ENCODE results near the gene CD48.

Gene CD48

DNA sequence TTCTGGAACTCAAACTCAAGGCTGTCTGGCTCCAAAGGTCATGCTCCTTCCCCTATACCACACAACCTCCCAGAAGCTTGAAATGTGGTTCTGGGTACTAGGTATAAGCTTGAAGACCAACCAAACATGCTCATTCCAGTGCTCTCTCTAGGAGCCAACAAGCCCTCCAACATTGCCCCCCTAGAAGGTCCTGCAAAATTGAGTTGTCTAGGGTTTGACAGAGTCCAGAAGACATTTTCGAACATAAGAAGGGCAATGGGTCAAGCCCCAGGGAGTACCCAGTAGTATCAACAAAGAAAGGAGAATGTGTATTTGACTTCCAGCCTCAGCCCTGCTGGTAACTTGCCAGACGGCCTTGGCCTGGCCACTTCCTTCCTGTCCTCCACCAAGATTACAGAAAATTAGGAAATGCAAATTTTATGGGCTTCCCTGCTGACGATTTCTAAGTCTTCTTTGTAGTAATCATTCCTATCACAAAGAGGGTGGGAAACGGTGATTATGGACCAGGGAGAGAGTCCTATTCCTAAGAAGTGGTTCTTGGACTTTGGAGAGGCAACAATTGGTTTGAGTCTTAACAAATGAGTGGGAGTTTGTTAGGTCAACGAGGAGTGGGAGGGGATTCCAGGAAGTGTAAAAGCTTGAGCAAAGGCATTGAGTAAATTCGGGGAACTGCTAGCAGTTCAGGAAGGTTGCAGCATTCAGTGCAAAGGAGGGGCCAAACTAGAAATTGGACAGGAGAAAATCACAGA is 46.1 kb downstream of the CD48 start:
- Histone ChIP-seq H3K9ac (ENCODE audit: low read length in 2 of 2) (no peak overlapping the region), H3K27me3 (ENCODE audit: control insufficient read depth in 1 of 2, insufficient read depth in 2 of 2, low read length in 2 of 2) (no peaks in the 10 kb centered on the region), H3K9me3 (ENCODE audit: control insufficient read depth in 2 of 2, low read length in 2 of 2) (no peaks in the 10 kb centered on the region), H3K4me3 (ENCODE audit: low read length in 2 of 2) (no peak overlapping the region), H3K4me1 (ENCODE audit: control insufficient read depth, insufficient read depth, low read length) (no peaks in the 10 kb centered on the region), H3K27ac (ENCODE audit: low read length) (no peak overlapping the region), H3K36me3 (ENCODE audit: control insufficient read depth in 2 of 2, insufficient read depth in 2 of 2, low read length in 2 of 2) (no peaks in the 10 kb centered on the region)

DNA sequence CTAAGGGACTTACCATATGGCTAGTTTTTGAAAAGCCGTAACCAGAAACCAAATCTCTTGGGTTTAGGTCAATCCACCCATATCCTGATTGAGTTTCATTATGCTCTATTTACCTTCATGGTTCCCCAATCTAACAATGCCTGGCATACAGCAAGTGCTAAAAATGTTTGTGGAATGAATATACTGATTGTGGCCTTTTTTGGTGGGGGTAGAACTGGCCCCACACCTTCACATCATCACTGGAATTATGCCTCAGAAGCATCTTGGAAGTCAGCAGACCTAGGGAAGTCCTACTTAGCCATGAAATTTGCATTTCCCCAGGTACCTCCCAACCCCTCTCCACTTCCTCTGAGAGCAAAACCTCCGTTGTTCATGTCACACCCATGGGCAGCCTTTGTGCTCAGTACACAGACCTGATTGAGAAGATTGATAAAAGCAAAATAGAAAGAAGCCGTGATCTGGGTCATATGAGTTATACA is 47.0 kb downstream of the CD48 start:
- Histone ChIP-seq H3K9ac (ENCODE audit: low read length in 2 of 2) (no peak overlapping the region), H3K27ac (ENCODE audit: low read length) (no peak overlapping the region), H3K4me1 (ENCODE audit: control insufficient read depth, insufficient read depth, low read length) (no peaks in the 10 kb centered on the region), H3K4me3 (ENCODE audit: low read length in 2 of 2) (no peak overlapping the region), H3K9me3 (ENCODE audit: control insufficient read depth in 2 of 2, low read length in 2 of 2) (peaks cover 0 to 5% of the 10 kb centered on the region in 2 donors), H3K27me3 (ENCODE audit: control insufficient read depth in 1 of 2, insufficient read depth in 2 of 2, low read length in 2 of 2) (no peaks in the 10 kb centered on the region), H3K36me3 (ENCODE audit: control insufficient read depth in 2 of 2, insufficient read depth in 2 of 2, low read length in 2 of 2) (no peaks in the 10 kb centered on the region)

DNA sequence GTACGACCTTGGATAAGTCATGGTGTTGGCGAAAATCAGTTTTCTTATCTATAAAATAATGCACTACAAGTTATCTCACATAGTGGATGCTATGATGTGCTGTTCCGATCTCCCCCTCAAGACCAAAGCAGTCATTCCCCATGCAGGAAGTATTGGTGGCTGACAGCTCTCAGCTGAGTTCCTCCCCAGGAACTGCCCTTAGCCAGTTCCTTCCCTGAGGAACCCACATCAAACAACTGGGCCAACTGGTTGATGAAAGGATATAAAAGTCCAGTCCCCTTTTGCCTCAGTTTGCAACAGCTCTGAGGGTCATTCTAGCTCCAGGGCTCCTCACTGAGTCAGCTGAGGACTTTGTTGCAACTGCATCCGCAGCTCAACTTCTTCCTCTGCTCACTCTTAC is 48.7 kb downstream of the CD48 start:
- H3K27me3 ChIP-seq (ENCODE audit: control insufficient read depth in 1 of 2, insufficient read depth in 2 of 2, low read length in 2 of 2) = no peaks in the 10 kb centered on the region
- H3K36me3 ChIP-seq (ENCODE audit: control insufficient read depth in 2 of 2, insufficient read depth in 2 of 2, low read length in 2 of 2) = no peaks in the 10 kb centered on the region
- H3K4me1 ChIP-seq (ENCODE audit: control insufficient read depth, insufficient read depth, low read length) = no peaks in the 10 kb centered on the region
- peaks cover 0 to 9% of the 10 kb centered on the region in 2 donors for H3K9me3 ChIP-seq (ENCODE audit: control insufficient read depth in 2 of 2, low read length in 2 of 2)
- H3K4me3 ChIP-seq (ENCODE audit: low read length in 2 of 2) = no peak overlapping the region
- H3K27ac ChIP-seq (ENCODE audit: low read length) = no peak overlapping the region
- H3K9ac ChIP-seq (ENCODE audit: low read length in 2 of 2) = no peak overlapping the region

DNA sequence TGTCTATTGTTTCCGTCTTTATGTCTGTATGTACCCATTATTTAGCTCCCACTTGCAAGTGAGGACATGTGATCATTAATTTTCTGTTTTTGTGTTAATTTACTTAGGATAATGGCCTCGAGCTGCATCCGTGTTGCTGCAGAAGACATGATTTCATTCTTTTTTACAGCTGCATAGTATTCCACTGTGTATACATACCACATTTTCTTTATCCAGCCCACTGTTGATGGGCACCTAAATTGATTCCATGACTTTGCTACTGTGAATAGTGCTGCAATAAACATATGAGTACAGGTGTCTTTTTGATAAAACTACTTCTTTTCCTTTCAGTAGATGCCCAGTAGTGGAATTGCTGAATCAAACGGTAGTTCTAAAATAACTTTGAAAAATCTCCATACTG is 52.1 kb downstream of the CD48 start:
- Histone ChIP-seq H3K9ac (ENCODE audit: low read length in 2 of 2) (no peak overlapping the region), H3K27me3 (ENCODE audit: control insufficient read depth in 1 of 2, insufficient read depth in 2 of 2, low read length in 2 of 2) (no peaks in the 10 kb centered on the region), H3K4me3 (ENCODE audit: low read length in 2 of 2) (no peak overlapping the region), H3K36me3 (ENCODE audit: control insufficient read depth in 2 of 2, insufficient read depth in 2 of 2, low read length in 2 of 2) (no peaks in the 10 kb centered on the region), H3K27ac (ENCODE audit: low read length) (no peak overlapping the region), H3K4me1 (ENCODE audit: control insufficient read depth, insufficient read depth, low read length) (no peaks in the 10 kb centered on the region), H3K9me3 (ENCODE audit: control insufficient read depth in 2 of 2, low read length in 2 of 2) (peaks cover 0 to 9% of the 10 kb centered on the region in 2 donors)

DNA sequence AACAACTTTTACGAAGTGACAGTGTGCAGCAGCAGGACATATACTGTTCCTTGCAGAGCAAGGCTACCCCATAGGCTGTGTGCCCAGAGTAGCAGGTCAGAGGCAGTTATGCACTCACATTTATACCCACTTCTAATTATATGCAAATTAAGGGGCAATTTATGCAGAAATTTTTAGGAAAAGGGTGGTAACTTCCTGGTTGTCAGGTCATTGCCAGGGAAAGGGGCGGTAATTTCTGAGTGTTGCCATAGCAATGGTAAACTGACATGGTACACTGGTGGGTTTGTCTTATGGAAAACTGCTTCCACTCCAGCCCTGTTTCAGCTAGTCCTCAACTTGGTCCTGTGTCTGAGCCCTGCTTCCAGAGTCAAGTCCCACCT is 52.8 kb downstream of the CD48 start:
- Histone ChIP-seq H3K27me3 (ENCODE audit: control insufficient read depth in 1 of 2, insufficient read depth in 2 of 2, low read length in 2 of 2) (no peaks in the 10 kb centered on the region), H3K9ac (ENCODE audit: low read length in 2 of 2) (no peak overlapping the region), H3K27ac (ENCODE audit: low read length) (no peak overlapping the region), H3K9me3 (ENCODE audit: control insufficient read depth in 2 of 2, low read length in 2 of 2) (peaks cover 0 to 9% of the 10 kb centered on the region in 2 donors), H3K4me1 (ENCODE audit: control insufficient read depth, insufficient read depth, low read length) (no peaks in the 10 kb centered on the region), H3K4me3 (ENCODE audit: low read length in 2 of 2) (no peak overlapping the region), H3K36me3 (ENCODE audit: control insufficient read depth in 2 of 2, insufficient read depth in 2 of 2, low read length in 2 of 2) (no peaks in the 10 kb centered on the region)

DNA sequence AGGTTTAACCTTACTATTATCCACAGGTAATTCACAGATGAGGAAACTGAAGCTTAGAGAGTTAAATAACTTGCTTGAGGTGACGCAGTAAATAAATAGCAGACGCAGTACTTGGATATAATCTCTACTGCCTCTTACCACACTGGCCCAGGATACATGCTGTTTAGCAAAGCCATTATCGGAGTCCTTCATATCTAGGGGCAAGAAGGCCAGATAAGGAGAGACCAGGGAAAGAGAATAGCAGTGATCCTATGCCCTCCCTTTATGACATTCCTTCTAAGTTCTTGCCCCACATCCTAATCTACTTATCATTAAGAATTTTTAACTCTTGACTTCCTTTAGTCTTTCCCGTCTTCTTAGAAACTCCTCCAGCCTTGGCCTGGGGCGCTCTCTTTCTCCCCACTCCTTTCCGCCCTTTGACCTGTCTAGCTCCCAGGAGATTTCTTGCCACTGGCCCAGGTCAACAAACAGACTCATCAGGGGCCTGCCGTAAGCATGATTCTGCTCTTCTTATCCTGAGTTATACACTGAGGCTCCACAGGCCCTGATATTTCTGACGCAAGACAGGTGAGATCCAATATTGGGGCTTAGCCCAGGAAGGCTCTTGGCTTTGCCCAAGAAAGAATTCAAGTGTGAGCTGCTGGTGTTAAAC is 53.3 kb downstream of the CD48 start:
- H3K36me3 ChIP-seq (ENCODE audit: control insufficient read depth in 2 of 2, insufficient read depth in 2 of 2, low read length in 2 of 2) = no peaks in the 10 kb centered on the region
- H3K9ac ChIP-seq (ENCODE audit: low read length in 2 of 2) = no peak overlapping the region
- no peak overlapping the region for H3K4me3 ChIP-seq (ENCODE audit: low read length in 2 of 2)
- no peak overlapping the region for H3K27ac ChIP-seq (ENCODE audit: low read length)
- no peaks in the 10 kb centered on the region for H3K4me1 ChIP-seq (ENCODE audit: control insufficient read depth, insufficient read depth, low read length)
- H3K27me3 ChIP-seq (ENCODE audit: control insufficient read depth in 1 of 2, insufficient read depth in 2 of 2, low read length in 2 of 2) = no peaks in the 10 kb centered on the region
- peaks cover 0 to 9% of the 10 kb centered on the region in 2 donors for H3K9me3 ChIP-seq (ENCODE audit: control insufficient read depth in 2 of 2, low read length in 2 of 2)

DNA sequence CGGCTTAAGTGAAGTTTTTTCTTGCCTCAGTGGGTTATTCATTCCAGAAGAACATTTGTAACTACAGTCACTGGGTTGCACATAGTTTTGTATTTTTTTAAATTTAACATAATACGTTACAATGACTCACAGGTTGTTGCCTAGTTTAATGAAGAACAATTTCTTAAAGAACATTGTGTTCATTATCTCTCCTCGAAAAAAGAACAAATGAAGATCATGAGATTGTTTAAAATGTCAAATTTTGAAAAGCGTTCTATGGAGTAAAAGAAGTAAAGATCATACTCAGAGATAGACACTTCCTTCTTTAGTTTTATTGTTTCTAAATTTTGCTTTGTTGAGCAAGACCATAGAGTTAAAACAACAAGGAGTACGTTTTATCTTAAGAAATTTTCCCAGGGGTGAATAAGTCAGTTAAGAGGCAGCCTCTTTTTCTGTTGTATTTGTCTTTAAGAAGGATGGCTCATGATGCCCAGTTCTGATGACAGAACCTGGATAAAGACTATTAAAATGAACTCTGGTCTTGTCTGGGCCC is 54.3 kb downstream of the CD48 start:
- peaks cover 0 to 9% of the 10 kb centered on the region in 2 donors for H3K9me3 ChIP-seq (ENCODE audit: control insufficient read depth in 2 of 2, low read length in 2 of 2)
- H3K4me1 ChIP-seq (ENCODE audit: control insufficient read depth, insufficient read depth, low read length) = no peaks in the 10 kb centered on the region
- H3K36me3 ChIP-seq (ENCODE audit: control insufficient read depth in 2 of 2, insufficient read depth in 2 of 2, low read length in 2 of 2) = no peaks in the 10 kb centered on the region
- no peak overlapping the region for H3K27ac ChIP-seq (ENCODE audit: low read length)
- H3K9ac ChIP-seq (ENCODE audit: low read length in 2 of 2) = no peak overlapping the region
- no peak overlapping the region for H3K4me3 ChIP-seq (ENCODE audit: low read length in 2 of 2)
- no peaks in the 10 kb centered on the region for H3K27me3 ChIP-seq (ENCODE audit: control insufficient read depth in 1 of 2, insufficient read depth in 2 of 2, low read length in 2 of 2)

GRCh38 chr1:160656737-160657136 is 54.9 kb downstream of the CD48 start:
- Histone ChIP-seq H3K4me1 (ENCODE audit: control insufficient read depth, insufficient read depth, low read length) (no peaks in the 10 kb centered on the region), H3K9ac (ENCODE audit: low read length in 2 of 2) (no peak overlapping the region), H3K4me3 (ENCODE audit: low read length in 2 of 2) (no peak overlapping the region), H3K9me3 (ENCODE audit: control insufficient read depth in 2 of 2, low read length in 2 of 2) (peaks cover 0 to 9% of the 10 kb centered on the region in 2 donors), H3K27ac (ENCODE audit: low read length) (no peak overlapping the region), H3K36me3 (ENCODE audit: control insufficient read depth in 2 of 2, insufficient read depth in 2 of 2, low read length in 2 of 2) (no peaks in the 10 kb centered on the region), H3K27me3 (ENCODE audit: control insufficient read depth in 1 of 2, insufficient read depth in 2 of 2, low read length in 2 of 2) (no peaks in the 10 kb centered on the region)

DNA sequence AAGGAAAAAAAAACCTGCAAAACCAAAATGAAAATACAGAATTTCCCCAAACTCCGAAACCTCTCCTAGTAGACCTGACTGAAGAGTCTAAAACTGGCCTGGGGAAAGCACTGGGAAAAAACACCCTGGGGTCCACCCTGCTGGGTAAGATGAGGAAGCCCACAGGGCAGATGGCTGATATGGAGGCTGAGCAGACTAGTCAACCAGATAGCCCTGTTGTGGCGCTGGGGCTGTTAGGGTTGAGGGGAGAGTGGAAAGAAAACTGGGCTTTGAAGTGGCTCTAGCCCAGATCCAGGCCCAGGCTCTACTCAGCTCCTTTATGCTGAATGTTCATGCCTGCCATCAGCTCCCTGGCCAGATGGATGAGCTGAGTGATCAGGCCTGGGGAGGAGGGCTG is 58.0 kb downstream of the CD48 start:
- H3K9me3 ChIP-seq (ENCODE audit: control insufficient read depth in 2 of 2, low read length in 2 of 2) = no peaks in the 10 kb centered on the region
- H3K27me3 ChIP-seq (ENCODE audit: control insufficient read depth in 1 of 2, insufficient read depth in 2 of 2, low read length in 2 of 2) = no peaks in the 10 kb centered on the region
- peaks cover 2% of the 10 kb centered on the region for H3K4me1 ChIP-seq (ENCODE audit: control insufficient read depth, insufficient read depth, low read length)
- H3K4me3 ChIP-seq (ENCODE audit: low read length in 2 of 2) = no peak overlapping the region
- no peak overlapping the region for H3K27ac ChIP-seq (ENCODE audit: low read length)
- H3K36me3 ChIP-seq (ENCODE audit: control insufficient read depth in 2 of 2, insufficient read depth in 2 of 2, low read length in 2 of 2) = no peaks in the 10 kb centered on the region
- H3K9ac ChIP-seq (ENCODE audit: low read length in 2 of 2) = no peak overlapping the region

GRCh38 chr1:160652924-160653619 is 58.5 kb downstream of the CD48 start:
- Histone ChIP-seq H3K27me3 (ENCODE audit: control insufficient read depth in 1 of 2, insufficient read depth in 2 of 2, low read length in 2 of 2) (no peaks in the 10 kb centered on the region), H3K9ac (ENCODE audit: low read length in 2 of 2) (no peak overlapping the region), H3K4me3 (ENCODE audit: low read length in 2 of 2) (no peak overlapping the region), H3K9me3 (ENCODE audit: control insufficient read depth in 2 of 2, low read length in 2 of 2) (no peaks in the 10 kb centered on the region), H3K36me3 (ENCODE audit: control insufficient read depth in 2 of 2, insufficient read depth in 2 of 2, low read length in 2 of 2) (no peaks in the 10 kb centered on the region), H3K27ac (ENCODE audit: low read length) (no peak overlapping the region), H3K4me1 (ENCODE audit: control insufficient read depth, insufficient read depth, low read length) (peaks cover 2% of the 10 kb centered on the region)

Measured in stomach smooth muscle (tissue), 2 donors.